GM19025 (cell line): Measurements from ENCODE around the gene CTNNBL1.
"Not testable (repeated sequence)": the region's sequence is repeated elsewhere in the genome, so short reads cannot be mapped to it uniquely, and the experiment has no call there.

Experiments used
- ATAC-seq: cut with Tn5 transposase; IDR thresholded peaks from one replicate; pipeline ENCODE4 v1.9.1; 2021; ENCODE audit warnings: mild to moderate bottlenecking, low read depth, moderate library complexity; ENCODE audit not compliant: unreplicated experiment

The CTNNBL1 gene

DNA sequence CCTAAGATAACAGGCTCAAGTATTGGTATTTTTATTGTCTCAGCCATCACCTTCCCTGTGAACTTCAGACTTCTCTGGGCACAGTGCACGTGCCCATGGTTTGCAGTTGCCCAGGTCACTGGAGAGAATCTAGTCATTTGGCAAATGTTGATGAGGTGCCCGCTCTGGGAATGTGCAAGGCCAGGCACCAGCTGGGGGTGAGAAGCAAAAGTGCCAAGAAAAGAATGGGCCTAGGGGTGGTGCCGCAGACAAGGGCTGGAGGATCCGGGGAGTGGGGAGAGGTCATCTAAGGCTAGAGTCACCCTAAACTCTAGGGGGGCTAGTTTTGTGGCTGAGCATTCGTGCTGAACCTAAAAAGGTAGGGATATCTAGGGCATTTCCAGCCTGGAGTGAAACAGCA, 152.0 kb downstream of the CTNNBL1 start:
- ATAC-seq: no peak

DNA sequence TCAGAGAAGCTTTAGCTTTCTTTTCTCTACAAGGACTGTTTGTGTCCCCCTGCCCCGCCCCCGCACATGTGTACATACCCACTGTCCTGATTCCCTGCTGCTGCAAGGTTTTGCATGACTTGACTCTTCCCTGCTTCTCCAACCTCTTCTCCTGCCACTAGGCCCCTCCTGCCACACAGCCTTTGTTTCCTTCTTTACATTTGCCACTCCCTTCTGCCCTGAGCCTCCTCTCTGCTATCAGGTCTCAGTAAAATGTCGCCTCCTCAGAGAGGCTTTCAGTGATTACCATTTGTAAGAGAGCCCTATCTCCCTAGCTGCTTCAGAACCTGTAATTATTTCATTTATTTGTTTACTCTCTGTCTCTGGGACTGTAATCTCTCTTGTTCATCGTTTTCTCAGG, 152.7 kb downstream of the CTNNBL1 start:
- ATAC-seq: no peak

DNA sequence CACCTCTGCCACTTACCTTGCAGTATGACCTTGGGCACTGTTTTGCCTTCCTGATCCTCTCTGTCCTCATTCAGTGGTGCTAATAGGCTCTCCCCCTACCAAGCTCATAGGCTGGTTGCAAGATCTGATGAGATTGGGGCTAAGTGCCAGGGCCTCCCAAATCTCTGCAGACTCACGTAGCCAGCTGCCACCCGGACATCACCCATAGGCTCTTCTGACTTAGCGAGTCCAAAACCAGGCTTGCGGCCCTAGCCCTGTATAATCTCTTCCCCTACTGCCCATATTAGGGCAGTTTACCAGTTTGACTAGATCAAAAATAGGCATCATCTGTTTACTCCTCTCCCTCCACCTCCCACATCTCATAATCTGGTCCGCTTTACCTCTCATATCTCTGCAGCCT, 154.9 kb downstream of the CTNNBL1 start:
- ATAC-seq: no peak

DNA sequence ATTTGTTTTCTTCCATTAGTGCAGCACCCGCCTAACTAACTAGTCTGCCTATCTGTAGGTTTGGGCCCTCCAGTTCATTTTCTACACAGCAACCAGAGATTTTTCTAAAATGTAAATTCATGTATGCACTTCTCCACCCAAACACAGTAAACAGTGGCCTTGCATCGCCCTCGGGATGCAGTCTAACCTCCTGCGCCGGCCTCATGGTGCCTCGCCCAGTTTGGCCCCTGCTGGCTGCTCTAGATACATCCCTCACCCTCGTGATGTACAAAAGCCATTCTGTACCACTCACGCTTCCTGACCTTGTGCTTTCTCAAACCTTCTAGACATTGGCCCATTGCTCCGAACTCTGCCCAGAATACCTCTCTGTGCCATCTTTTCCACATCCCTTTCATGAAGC, 155.3 kb downstream of the CTNNBL1 start:
- no peak for ATAC-seq

DNA sequence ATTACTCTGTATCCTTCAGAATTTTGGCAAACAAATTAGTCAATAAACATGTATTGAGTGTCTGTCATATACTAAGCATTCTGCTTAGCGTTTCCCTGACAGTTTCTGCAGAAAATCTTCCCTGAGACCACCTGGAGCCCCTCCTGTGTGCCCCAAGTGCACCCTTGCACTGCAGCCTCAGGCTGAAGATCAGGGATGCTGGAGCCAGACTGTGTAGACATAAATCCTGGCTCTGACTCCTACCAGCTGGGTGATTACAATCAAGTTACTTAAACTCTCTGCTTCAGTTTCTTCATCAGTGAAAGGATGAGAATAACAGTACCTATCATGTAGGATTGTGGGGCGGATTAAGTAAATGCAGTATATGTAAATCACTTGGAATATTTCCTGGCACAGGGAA, 155.7 kb downstream of the CTNNBL1 start:
- ATAC-seq: no peak

DNA sequence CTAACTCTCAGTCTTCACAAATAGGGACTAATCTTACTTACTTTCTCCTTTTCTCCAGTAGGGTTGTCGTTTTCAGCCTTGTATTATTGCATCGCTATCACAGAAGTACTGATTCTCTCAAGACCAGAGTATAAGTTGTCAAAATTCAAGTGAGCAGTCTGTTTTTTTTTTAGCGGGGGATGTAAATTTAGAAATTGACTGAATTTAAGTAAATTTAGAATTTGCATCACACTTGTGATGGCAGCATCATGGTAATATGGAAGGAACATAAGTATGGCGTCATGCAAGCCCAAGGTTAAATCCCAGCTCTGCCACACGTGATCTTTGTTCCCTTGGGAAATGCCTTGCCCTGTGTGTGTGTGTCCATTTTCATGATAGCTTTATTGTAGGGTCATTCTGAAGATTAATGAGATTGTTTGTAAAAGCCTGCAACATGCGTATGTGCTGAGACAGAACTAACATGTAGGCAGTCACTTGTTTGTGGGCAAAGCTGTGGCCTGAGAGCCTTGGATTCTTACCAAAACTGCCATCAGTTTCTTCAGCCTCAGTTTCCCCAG, 156.3 kb downstream of the CTNNBL1 start:
- ATAC-seq: no peak

DNA sequence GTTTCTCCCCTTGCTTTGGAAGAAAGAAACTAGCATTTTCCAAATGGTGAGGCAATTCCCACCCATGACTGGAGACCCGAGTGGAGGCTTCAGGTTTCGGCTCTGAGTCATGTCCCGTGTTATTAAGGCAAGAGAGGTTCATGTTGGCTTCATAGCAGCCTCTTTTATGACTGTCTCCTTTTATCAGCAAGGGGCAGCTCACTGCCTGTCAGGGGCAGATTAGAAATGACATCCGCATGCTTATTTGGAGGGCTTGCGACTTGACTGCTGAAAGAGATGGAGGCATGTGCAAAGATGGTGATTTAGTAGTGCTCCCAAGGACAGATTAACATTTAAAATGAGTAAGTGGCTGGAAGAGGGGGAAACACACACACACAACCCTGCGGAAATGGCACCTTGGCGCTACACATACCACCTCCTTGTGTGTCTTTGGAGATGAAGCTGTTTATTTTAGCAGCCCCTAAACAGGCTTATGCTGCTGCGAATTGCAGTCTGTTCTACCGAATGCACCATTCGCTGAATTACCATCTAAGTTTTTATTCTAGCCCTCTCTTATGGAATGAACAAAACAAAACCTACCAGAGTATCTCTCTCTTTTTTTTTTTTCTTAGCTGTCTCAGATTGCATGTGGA, 157.0 kb downstream of the CTNNBL1 start:
- no peak for ATAC-seq

DNA sequence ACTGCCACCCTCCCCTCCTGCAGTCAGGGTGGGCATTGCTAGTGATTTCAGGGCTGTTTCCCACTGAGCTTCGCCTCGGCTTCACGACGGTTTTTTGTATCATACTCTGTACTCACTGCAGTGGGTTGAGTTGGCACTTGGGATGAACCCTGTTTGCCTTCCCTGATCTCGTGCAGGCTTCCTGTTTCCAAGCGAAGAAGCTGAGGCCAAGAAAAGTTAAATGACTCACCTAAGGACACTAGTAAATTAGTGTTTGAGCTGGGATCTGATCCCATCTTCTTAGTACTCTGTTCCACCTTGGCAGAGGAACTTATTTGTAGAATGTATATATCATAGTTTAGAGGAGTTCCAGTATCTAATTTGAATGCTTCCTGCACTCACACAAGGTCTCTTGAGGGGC, 158.8 kb downstream of the CTNNBL1 start:
- ATAC-seq: no peak

DNA sequence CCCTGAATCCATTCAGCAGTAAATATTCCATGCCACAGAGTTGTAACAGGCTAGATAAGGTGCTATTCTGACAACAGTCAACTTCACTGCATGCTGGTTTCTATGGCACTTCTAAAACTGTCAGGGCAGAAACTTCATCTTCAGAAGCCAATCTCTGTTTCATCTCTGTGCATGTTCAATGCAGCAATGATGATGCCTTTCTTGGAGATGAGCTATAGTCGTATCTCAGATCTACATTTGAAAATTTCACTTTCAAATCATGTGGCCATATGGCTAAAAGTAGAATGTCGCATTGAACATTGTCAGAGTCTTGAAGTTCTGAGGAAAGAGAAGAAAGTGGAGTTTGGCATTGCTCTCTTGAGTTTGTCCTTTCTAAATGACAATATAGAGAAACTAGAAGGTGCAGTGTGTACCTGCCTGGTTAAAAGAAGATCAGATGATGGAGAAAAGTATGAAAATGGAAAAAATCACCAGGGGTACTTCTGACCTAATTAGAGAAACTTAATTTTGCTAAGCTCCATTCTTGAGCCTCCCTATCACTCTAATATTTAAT, 160.1 kb downstream of the CTNNBL1 start:
- ATAC-seq: peak; percentile 64

DNA sequence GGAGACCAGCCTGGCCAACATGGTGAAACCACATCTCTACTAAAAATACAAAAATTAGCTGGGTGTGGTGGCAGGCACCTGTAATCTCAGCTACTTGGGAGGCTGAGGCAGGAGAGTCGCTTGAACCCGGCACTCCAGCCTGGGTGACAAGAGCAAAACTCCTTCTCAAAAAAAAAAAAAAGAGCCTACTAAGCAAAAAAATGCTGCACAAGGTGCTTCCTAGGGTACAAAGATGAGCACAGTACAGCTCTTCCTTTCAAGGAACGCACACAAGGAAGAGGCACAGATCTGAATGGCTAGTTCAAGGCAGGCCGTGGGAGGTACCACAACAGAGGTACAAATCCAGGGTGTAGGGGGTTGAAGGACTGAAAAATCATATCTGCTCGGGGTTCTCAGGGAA, 162.2 kb downstream of the CTNNBL1 start:
- ATAC-seq: not testable (repeated sequence)

DNA sequence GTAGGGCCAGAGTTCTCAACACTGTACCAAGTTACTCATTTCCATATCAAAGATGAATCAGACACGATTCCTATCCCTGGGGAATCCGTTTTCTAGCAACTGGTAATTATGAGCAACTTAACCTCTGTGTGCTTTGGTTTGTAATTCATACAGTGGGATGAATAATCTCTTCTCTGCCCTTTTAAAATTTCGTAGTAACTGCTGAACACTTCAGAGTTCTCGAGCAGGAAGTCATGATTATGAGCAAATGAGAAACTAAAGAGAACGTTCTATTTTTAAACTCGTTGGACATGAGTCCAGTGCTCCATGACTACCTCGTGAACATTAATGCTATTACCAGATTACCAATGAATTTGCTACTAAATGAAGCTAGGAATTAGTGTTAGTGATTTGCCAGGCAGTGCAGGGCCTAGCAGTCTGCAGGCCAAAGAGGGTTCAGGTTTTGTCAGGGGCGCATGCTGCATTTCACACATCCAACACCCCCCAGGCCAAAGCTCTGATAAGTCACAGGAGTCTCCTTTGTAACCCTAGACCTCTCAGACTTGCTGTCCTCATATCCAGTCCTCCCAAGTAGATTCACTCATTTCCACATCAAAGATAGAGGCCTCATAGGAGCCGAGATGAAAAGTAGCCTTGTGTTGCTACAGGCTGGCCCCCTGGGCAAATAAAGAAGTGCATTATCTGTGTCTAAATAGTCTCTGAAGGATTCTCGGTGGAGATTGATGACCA, 163.3 kb downstream of the CTNNBL1 start:
- no peak for ATAC-seq

DNA sequence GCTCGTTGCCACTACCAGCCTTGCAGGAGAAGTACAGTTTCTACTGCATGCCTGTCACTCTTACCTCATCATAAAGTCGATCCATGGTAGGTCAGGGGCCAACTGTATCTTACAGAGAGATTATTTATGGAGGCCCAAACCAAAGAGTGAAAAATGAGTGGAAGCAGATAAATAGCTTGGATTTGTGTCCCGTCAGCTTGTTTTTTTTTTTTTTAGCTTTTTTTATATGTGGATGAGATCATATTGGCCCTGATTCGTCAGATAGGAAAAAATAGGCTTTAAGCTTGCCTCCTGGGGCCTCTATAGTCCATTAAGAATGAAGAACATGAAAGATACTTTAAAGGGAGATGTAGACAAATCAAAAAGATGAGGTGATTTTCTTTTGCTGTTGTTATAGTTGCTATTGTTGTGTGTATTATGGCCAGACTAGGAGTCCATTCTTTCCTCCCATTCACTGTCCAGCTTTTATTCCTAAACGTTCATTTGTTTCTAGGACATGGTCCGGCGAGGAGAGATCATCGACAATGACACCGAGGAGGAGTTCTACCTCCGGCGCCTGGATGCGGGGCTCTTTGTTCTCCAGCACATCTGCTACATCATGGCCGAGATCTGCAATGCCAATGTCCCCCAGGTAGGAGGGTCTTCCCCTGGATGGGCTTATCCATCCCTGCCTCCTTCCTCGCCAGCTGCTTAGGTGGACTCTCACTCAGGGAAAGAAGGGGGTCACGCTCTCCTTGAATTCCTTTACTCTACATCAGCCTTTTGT, 165.8 kb downstream of the CTNNBL1 start:
- ATAC-seq: no peak

DNA sequence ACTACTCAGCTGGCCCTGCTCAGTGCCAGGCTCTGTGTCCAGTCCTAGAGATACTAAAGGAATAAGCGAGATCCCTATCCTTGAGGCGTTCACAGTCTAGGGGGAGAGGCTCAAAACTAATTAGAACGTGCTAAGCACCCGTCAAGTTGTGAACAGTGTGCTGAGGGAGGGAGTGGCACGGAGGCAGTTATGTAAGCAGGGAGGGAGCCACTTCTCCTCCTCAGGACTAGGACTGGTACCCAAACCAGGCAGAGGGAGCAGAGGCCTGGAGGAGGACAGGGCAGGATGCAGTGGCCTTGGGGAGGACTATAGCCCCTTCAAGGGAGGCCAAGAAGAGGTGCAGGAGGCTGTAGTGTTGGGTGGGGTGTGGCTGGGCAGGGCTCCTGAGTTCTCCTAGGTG, 169.5 kb downstream of the CTNNBL1 start:
- ATAC-seq: no peak

DNA sequence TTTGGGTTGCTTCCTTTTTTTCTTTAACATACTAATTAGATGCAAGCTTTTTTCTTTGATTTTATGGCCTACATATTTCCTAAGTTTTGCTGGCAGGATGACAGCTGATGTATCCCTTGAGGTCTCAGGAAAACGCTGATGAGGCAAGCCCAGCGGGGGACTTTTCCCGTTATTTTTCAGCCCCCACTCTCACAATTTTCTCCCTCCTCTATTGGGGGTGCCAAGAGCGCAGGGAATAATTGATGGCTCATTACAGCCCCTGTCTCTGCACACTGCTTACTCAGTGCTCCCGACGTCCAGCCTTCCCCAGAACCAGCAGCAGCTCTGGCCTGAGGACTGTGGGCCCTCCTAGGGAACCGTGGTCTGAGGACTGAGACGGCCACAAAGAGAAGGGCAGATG, 170.5 kb downstream of the CTNNBL1 start:
- ATAC-seq: no peak

DNA sequence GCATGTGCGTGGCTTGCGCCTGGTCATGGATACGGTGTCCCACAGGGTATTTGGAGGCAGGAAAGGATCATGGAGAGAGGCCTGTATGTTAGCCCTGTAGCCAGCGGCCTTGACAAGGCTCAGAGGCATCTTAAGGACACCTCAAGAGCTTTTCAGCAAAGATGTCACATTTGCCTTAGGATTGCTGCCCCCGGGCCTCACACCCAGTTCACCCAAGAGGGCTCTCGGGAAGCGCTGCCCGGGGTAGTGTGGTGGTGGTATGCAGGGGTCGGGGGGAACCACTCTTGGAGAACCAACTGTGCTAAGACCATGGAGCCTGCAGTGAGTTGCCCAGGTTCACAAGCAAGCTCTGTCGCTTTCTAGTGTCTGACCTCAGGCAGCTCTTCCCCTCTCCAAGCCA, 172.2 kb downstream of the CTNNBL1 start:
- no peak for ATAC-seq

DNA sequence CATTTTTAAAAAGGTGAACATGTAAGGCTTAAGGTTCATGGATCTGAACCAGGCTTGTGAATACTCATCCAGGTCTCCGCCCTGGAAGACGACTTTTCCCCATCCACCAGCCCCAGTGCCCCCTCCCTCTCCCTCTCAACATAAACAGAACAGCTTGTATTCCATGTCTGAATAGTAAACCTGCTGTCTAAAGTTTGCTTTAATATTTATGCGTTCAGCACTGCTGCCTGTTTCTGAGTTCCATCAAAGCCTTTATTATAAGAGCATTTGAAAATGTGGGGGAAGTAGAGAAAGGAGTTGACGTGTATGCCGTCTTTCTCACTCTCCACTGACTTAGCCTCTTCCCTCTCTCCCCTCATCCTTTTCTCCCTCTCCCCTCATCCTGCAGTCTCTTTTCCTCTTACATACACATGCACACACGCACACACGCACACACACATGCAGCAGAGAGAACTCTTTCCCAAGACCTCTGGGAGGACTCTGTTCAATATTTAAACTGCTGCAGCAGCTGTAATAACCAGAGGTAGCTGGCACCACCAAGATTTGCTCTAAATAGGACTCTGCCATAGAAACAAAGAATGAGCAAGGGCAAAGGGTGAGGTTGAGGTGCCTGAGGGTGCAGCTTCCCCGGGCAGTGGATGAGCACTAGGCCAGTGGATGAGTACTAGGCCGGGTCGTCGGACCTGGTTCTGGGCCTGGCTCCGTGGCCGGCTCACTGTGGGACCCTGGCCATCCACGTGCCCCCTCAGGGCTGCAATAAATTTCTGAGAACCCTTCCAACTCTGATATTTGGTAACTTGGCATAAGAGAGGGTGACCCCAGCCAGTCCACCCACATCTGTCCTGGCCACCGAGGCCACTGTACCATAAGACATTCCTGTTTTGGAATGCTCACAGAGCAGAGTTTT, 173.7 kb downstream of the CTNNBL1 start:
- ATAC-seq: no peak

DNA sequence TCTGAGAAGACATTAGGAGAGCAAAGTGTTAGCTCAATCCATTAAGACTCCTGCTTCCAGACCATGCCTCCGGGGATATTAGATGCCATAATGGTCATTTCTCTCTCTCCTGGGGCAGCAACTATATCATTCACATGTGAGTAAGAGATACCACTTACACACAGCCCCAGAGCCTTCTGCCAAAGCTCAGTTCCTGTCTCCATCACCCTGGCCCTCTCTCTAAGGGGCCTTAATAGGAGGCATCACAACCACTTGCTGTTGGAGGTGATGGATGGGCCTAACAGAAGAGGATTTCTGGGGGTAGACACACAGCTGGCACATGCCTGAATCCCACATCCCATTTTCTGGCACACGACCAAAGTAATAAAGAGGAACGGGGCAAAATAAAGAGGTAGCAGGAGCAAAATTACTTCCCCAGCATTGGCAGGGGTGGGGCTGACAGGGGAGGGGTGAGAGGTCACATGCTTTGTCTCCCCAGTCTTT, 175.1 kb downstream of the CTNNBL1 start:
- no peak for ATAC-seq

DNA sequence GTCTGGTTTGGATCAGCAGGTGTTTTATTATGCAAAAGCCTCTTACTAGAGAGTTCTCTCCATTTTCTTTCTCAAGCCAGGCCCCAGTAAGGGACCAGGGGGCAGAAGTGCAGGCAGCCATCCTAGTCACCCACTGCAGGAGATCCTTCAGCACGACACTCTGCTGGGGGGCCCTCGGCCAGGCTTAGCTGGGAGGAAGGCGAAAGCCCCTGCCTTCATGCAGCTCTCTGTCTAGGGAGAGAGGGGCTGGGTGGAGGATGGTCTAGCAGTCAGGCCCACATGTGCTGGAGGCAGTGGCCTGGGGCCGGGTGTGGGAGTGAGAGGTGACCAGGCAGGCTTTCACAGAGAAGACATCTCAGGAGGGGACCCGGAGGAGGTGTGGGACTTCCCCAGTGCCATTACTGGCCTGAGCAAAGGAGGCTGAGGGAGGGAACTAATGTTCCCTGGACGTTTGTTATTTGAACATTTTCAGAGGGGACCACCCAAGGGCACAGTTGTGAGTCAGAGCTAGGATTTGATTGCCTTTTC, 175.6 kb downstream of the CTNNBL1 start:
- no peak for ATAC-seq

DNA sequence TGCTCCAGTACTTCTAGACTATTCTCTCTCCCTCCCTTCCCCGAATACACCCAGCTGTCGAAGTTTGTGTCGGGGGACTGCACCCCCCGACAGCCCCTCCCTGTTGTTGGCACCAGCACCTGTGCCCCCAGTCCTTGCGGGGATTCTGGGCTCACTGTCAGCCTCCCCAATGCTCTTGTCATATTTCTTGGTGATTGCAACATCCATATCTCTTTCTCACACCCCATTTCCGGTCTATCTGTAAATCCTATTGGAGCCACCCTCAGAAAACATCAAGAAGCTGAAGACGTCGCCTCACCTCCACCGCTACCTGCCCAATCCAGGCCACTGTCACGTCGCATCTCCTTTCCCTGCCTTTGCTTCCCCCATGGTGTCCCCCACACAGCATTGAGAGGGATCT, 176.5 kb downstream of the CTNNBL1 start:
- no peak for ATAC-seq

DNA sequence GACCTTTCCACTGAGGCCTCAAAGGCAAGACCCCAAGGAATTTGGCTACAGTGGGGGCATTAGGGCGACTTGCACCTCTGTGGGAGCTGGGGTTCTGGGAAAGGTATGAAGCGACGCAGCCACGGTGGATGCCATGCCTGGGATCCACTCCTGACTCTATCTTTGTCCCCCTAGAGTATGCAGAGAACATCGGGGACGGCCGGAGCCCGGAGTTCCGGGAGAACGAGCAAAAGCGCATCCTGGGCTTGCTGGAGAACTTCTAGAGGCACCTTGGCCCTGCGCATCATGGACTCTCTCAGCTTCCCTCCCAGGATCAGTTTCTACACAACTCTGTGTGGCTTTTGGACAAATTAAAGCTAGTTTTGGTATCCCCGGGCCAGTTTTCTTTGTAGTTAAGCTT, 177.9 kb downstream of the CTNNBL1 start:
- no peak for ATAC-seq
